ENCODE results near the gene SPEF2. TPM values are rescaled to one million over a fixed set of nuclear protein-coding genes. Genes with fewer than 3 reads are reported as not detected.

The SPEF2 gene
- polyA plus RNA-seq, 1 donor (not counting 4 experiments of a cell fraction or from before 2014, with no cell fraction given), result 1.6 TPM

- Histone ChIP-seq H2AFZ (ENCODE audit: control insufficient read depth, low read length) (no peak overlapping the region), H3K9ac (ENCODE audit: control insufficient read depth, extremely low read depth, insufficient read depth, low read length) (no peak overlapping the region), H3K27ac (ENCODE audit: control insufficient read depth, insufficient read depth, low read length) (no peak overlapping the region), H3K9me1 (ENCODE audit: control insufficient read depth, extremely low read depth, insufficient read depth, low read length) (no peaks in the 10 kb centered on the region), H3K79me2 (ENCODE audit: control insufficient read depth, insufficient read depth, low read length) (no peaks in the 10 kb centered on the region), H4K20me1 (ENCODE audit: control insufficient read depth, extremely low read depth, insufficient read depth, low read length) (no peaks in the 10 kb centered on the region), H3K27me3 (ENCODE audit: control insufficient read depth, extremely low read depth, insufficient read depth, low read length) (no peaks in the 10 kb centered on the region), H3K4me2 (ENCODE audit: control insufficient read depth, extremely low read depth, insufficient read depth, low read depth, low read length) (no peak overlapping the region), H3K4me3 (ENCODE audit: control insufficient read depth in 2 of 3, extremely low read depth in 1 of 3, insufficient read depth in 2 of 3, low read depth in 1 of 3, low read length in 3 of 3) (no peak overlapping the region), H3K36me3 (ENCODE audit: control insufficient read depth in 2 of 2, extremely low read depth in 1 of 2, insufficient read depth in 2 of 2, low read length in 2 of 2) (no peaks in the 10 kb centered on the region), H3K9me3 (ENCODE audit: control insufficient read depth, low read depth, low read length) (no peaks in the 10 kb centered on the region), H3K4me1 (ENCODE audit: control insufficient read depth, extremely low read depth, insufficient read depth, low read length) (no peaks in the 10 kb centered on the region)
- TF ChIP-seq, protein P1, sequence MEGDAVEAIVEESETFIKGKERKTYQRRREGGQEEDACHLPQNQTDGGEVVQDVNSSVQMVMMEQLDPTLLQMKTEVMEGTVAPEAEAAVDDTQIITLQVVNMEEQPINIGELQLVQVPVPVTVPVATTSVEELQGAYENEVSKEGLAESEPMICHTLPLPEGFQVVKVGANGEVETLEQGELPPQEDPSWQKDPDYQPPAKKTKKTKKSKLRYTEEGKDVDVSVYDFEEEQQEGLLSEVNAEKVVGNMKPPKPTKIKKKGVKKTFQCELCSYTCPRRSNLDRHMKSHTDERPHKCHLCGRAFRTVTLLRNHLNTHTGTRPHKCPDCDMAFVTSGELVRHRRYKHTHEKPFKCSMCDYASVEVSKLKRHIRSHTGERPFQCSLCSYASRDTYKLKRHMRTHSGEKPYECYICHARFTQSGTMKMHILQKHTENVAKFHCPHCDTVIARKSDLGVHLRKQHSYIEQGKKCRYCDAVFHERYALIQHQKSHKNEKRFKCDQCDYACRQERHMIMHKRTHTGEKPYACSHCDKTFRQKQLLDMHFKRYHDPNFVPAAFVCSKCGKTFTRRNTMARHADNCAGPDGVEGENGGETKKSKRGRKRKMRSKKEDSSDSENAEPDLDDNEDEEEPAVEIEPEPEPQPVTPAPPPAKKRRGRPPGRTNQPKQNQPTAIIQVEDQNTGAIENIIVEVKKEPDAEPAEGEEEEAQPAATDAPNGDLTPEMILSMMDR (optimal IDR thresholded peaks at IDR 0.05 in 1 of 3, IDR thresholded peaks at IDR 0.05 in 1 of 3, conservative IDR thresholded peaks at IDR 0.05 in 1 of 3; ENCODE audit: extremely low read depth in 1 of 3, insufficient read depth in 2 of 3, low read length in 3 of 3), result no peak
- no peak for TF ChIP-seq EZH2 (IDR thresholded peaks at IDR 0.05; ENCODE audit: low read length)
- DNase-seq (ENCODE audit: low read depth, low spot score) (no peak), FAIRE-seq (no peak)
- dilution Hi-C loops (cut with MboI; ENCODE audit: extremely low pct_ligation_motif_present, low sequenced_read_pairs), result no loop called here
Observed at GRCh38 chr5:35789732-35790456, 172.2 kb downstream of the SPEF2 start.

- H3K27ac ChIP-seq (ENCODE audit: control insufficient read depth, insufficient read depth, low read length), result no peak overlapping the region
- H3K9me3 ChIP-seq (ENCODE audit: control insufficient read depth, low read depth, low read length), result no peaks in the 10 kb centered on the region
- TF ChIP-seq, protein P1 (optimal IDR thresholded peaks at IDR 0.05 in 1 of 3, IDR thresholded peaks at IDR 0.05 in 1 of 3, conservative IDR thresholded peaks at IDR 0.05 in 1 of 3; ENCODE audit: extremely low read depth in 1 of 3, insufficient read depth in 2 of 3, low read length in 3 of 3), result no peak
- TF ChIP-seq EZH2 (IDR thresholded peaks at IDR 0.05; ENCODE audit: low read length), result no peak
- no peaks in the 10 kb centered on the region for H3K4me1 ChIP-seq (ENCODE audit: control insufficient read depth, extremely low read depth, insufficient read depth, low read length)
- H4K20me1 ChIP-seq (ENCODE audit: control insufficient read depth, extremely low read depth, insufficient read depth, low read length), result no peaks in the 10 kb centered on the region
- H3K4me3 ChIP-seq (ENCODE audit: control insufficient read depth in 2 of 3, extremely low read depth in 1 of 3, insufficient read depth in 2 of 3, low read depth in 1 of 3, low read length in 3 of 3), result no peak overlapping the region
- no peaks in the 10 kb centered on the region for H3K27me3 ChIP-seq (ENCODE audit: control insufficient read depth, extremely low read depth, insufficient read depth, low read length)
- FAIRE-seq (no peak), DNase-seq (ENCODE audit: low read depth, low spot score) (no peak)
- no peak overlapping the region for H3K4me2 ChIP-seq (ENCODE audit: control insufficient read depth, extremely low read depth, insufficient read depth, low read depth, low read length)
- dilution Hi-C loops (cut with MboI; ENCODE audit: extremely low pct_ligation_motif_present, low sequenced_read_pairs), result no loop called here
- H3K9me1 ChIP-seq (ENCODE audit: control insufficient read depth, extremely low read depth, insufficient read depth, low read length), result no peaks in the 10 kb centered on the region
- no peak overlapping the region for H3K9ac ChIP-seq (ENCODE audit: control insufficient read depth, extremely low read depth, insufficient read depth, low read length)
- H2AFZ ChIP-seq (ENCODE audit: control insufficient read depth, low read length), result no peak overlapping the region
- H3K79me2 ChIP-seq (ENCODE audit: control insufficient read depth, insufficient read depth, low read length), result no peaks in the 10 kb centered on the region
- no peaks in the 10 kb centered on the region for H3K36me3 ChIP-seq (ENCODE audit: control insufficient read depth in 2 of 2, extremely low read depth in 1 of 2, insufficient read depth in 2 of 2, low read length in 2 of 2)
Observed at GRCh38 chr5:35790457-35790822, 172.8 kb downstream of the SPEF2 start.
